HG02840 (cell line): ENCODE data around the gene LYSMD1.
"Not testable (repeated sequence)": the region's sequence is repeated elsewhere in the genome, so short reads cannot be mapped to it uniquely, and the experiment has no call there.

Experiments used
- ATAC-seq: cut with Tn5 transposase; IDR thresholded peaks from one replicate; pipeline ENCODE4 v1.9.1; 2021; ENCODE audit warnings: mild to moderate bottlenecking, moderate library complexity, moderate number of reproducible peaks; ENCODE audit not compliant: unreplicated experiment, low FRiP score

Gene LYSMD1, protein sequence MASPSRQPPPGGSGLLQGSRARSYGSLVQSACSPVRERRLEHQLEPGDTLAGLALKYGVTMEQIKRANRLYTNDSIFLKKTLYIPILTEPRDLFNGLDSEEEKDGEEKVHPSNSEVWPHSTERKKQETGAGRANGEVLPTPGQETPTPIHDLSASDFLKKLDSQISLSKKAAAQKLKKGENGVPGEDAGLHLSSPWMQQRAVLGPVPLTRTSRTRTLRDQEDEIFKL

DNA sequence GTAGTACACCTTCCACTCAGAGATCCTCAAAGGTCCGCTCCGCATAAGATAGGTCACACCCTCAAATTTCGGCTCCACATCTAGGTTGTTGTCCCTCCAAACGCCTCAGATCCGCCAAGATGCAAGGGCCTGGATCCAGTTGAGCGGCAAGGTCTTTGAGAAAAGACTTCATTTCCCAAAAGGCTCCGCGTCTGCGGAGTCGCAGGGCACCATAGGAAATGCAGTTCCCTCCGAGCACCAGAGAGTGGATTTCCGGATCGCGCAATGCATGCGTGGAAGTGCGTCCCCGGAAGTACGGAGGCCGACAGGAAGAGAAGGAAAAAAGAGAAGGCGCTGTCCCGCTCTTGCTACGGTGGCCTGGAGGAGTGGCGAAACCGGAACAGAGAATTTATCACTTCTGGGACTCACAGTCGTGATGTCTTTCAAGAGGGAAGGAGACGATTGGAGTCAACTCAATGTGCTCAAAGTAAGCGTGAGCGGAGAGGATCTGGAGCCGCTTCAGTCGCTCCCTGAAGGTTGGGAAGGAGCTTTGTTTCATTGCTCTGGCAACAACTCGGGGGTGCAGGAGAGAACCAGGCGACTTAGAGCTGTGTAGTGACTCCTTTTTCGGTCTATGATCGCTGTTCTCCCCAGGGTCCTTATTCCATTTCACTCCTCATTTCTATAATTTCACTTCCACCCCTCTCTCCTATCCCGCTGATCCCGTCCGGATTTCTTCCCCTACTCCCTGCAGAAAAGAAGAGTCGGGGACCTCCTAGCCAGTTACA is at the start of gene LYSMD1, which contains the start of gene SCNM1:
TSS of gene LYSMD1 (minus strand) at position 165 of the 767 bp plus-strand sequence. CDS start 644 bp downstream, outside the sequence.
TSS of gene SCNM1 (plus strand) at position 407 of the 767 bp plus-strand sequence. CDS start at position 416, 9 bp downstream.
- peak; percentile 86 for ATAC-seq

DNA sequence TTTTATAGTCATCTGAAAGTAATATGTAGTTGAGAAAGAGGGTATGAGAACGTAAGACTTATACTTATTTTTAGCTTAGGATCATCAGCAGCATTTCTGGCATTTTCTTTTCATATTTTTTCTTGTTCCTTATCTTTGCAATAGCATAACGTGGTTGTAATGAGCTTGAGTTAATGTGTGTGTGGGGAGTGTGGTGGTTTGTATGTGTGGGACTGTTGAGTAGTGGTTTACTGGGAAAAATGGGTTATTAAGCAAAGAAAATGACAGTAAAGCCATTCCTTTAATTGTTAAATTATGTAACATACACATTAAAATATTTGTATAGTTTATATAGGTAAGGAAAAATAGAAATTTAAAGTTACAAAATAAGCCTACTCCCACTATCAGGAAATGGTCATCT is 47.9 kb upstream of the LYSMD1 start:
- no peak for ATAC-seq

DNA sequence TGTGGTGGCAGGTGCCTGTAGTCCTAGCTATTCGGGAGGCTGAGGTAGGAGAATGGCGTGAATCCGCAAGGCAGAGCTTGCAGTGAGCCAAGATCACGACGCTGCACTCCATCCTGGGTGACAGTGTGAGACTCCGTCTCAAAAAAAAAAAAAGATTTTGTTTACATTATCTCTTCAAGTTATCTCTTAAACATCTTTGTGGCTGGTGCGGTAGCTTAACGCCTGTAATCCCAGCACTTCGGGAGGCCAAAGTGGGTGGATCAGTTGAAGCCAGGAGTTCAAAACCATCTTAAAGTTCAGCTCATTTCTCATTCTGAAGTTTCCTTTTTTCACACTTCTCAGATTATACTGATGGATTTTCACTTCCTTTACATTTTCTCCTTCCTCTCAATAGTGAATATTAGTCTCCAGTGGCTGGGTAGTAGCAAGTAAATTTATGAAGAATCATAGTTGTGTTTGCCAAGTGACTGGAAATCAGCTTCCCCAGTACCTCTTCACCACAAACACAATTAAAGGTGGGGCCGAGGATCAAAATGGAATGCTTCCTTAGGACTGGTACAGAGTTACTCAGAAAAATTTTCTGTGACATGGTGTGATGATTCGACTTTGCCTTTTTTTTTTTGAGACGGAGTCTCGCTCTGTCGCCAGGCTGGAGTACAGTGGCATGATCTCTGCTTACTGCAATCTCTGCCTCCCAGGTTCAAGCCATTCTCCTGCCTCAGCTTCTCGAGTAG is 46.4 kb upstream of the LYSMD1 start:
- no peak for ATAC-seq

DNA sequence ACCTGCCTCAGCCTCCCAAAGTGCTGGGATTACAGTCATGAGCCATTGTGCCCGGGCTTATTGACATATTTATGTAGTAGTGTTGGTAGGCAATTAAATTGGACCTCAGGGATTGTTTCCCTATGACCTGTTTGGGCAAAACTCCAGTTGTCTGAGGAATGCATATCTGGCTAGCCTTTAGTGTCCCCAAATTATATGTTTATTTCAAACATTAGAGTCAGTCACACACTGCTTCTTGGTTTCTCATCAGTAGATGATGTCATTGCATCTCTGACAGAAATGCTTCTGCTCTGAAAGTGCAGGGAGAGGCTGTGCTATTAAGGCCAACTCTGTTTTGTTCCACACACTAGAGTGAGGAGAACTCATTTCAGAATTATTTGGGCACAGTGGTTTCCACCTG is 45.1 kb upstream of the LYSMD1 start:
- ATAC-seq = no peak

DNA sequence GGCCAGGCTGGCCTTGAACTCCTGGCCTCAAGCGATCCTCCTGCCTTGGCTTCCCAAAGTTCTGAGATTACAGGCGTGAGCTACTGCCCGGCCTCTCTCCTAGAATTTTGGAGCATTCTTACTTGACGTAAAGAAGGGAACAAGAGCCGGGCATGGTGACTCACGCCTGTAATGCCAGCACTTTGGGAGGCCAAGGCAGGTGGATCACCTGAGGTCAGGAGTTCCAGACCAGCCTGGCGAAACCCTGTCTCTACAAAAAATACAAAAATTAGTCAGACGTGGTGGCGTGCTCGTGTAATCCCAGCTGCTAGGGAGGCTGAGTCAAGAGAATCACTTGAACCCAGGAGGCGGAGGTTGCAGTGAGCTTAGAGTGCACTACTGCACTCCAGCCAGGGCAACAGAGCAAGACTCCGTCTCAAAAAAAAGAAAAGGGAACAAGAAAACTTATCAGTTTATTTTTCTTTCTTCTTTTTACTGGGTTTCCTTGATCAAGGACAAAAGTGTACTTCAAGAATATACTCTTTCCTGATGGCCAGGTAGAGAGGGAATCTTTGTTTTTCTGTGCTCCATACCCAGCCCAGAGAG is 39.8 kb upstream of the LYSMD1 start:
- ATAC-seq = not testable (repeated sequence)

DNA sequence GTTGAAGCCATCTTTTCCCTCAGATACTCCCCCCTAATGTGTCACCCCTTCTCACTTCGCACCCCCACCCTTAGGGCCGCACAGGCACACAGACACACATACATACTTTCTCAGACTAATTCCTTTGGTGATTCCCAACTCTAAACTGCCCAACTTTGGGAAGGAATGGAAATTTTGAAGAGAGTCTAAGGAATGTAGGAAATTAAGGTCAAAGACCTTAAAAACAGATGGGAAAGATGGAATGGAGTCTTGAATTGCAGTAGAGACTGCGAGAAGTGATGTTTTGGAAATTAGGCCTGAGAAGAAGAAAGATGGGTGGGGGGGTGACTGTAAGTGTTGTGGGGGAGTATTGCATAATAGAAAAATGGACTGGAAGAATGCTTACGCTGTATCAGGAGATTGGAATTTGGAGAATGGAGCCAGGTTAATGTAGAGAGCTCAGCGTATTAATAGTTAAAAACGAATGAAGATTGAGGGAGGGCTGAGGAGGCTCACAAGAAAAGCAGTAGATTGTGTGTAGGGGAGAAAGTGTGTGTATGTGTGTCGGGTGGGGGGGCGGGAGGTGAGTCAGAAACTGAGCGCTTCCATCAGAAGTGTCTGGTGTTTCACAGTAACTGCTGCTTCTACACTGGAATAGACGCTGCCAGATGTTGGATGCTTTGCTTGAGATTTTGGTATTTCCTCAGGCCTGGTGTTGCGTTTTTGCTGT is 34.3 kb upstream of the LYSMD1 start:
- no peak for ATAC-seq

DNA sequence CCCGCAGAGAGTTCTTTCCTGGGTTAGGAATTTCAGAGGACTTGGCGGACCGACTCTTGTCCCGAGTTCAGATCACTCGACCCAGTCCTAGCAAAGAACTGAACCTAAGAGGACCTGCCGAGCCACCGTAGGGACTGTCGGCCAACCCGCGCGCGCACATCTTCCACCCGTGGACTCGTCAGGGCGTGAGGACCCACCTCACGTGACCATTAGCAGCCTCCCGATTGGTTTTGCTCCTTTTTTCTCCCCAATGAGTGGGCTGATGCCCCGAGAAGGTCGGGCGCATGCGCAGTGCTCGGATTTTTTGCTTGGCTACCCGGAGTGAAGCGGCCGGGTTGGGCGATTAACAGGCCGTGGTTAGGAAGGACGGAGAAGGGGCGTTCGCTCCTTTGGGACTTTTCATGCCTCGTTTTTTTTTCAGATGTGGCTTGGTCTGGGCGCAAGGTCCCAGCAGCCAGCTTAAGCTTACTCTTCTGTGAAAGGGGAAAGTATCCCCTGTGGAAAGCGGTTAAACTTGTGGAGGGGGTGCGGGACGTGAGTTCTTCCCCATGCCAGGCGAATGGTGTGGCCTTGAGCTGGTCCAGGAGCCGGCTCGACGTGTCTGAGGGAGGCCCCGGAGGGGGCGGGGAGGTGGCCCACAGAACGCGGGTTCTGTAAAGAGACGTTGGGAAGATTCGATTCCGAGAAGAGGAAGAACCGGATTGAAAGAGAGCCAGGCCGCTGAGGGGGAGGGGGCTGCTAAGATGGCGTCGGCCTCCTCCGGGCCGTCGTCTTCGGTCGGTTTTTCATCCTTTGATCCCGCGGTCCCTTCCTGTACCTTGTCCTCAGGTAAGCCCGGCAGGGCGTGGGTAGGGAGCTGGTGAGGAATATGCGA is 32.8 kb upstream of the LYSMD1 start, which contains the start of gene PIP5K1A:
TSS of gene PIP5K1A (plus strand) at position 299 of the 874 bp plus-strand sequence. CDS start at position 744, 445 bp downstream.
- peak; percentile 94 for ATAC-seq

DNA sequence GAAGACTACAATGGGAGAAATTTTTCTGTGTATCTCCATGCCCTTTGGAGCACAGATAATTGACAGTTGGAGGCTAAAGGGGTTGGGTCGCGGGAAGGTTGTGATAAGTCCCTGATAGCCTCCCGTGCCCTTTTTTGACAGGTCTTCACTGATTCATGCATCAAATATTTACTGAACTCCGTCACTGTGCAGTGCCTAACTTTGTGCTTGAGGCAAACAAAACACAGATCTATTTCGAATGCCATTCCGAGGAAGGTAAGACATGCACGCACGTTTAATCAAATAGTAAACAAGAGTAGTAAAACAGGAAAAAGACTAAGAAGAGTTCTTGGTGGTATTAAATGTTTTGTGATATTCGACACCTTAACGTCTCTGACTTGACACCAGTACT is 32.2 kb upstream of the LYSMD1 start:
- no peak for ATAC-seq

DNA sequence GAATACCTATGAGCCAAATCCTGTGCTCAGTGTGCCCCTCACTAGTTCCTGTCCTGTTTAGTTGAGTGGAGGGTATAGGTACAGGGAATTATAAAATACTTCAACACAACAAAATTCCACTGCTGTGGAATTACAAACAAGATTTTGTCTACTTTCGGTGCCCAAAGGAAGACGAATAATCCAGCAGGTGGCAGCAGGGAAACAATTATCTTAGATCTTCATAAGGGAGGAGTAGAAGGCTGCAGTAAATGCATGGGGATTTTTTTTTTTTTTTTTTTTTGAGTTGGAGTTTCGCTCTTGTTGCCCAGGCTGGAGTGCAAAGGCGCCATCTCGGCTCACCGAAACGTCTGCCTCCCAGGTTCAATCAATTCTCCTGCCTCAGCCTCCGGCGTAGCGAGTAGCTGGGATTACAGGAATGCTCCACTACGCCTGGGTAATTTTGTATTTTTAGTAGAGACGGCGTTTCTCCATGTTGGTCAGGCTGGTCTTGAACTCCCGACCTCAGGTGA is 30.6 kb upstream of the LYSMD1 start:
- ATAC-seq = no peak

DNA sequence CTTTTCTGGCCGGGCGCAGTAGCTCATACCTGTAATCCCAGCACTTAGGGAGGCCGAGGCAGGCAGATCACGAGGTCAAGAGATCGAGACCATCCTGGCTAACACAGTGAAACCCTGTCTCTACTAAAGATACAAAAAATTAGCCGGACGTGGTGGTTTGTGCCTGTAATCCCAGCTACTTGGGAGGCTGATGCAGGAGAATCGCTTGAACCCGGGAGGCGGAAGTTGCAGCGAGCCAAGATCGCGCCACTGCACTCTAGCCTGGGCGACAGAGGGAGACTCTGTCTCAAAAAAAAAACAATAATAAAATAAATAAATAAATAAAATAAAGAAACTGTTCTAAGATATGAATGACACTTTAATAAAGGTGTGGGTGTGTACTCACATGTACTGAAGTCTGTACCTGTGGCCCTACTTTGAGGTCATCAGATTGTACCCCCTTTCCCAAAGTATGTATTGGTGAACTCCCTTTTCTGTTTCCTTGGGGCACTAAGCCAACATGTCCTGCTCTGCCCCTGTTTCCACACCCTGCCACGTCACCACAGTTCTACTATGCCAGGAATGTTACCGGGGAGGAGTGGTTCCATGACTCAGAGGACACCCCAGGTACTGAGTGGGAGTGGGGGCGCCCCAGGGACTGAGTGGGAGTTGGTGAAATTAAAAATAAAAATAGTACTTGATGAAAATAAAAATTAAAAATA is 29.3 kb upstream of the LYSMD1 start:
- ATAC-seq = not testable (repeated sequence)

DNA sequence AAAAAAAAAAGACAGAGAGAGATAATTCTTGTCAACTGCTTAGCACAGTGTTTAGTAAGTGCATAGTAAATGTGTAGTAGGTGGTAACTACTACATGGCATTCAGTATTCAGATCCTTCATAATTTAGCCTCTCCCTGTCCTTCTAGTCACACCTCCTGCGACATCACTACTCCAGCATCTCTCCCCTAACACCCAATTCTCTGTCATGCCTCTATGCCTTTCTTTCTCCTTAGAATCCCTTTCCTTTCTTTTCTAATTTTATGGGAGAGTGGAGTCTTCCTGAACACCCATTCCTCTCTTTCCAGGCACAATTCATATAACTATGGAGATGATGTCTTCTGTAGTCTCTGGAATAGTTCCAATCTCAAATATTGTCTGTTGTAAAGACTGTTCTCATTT is 28.2 kb upstream of the LYSMD1 start:
- no peak for ATAC-seq

DNA sequence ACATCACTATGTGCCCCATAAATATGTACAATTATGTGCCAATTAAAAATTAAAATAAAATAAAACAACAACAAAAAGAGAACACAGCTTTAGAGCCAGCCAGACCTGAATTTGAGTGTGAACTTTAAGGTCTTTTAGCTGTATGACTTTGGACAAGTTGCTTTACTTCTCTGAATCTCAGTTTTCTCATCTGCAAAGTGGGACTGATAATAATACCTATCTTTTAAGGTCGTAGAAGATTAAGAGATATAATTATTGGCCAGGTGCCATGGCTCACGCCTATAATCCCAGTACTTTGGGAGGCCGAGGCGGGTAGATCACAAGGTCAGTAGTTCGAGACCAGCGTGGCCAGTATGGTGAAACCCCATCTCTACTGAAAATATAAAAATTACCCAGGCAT is 27.6 kb upstream of the LYSMD1 start:
- ATAC-seq = no peak

DNA sequence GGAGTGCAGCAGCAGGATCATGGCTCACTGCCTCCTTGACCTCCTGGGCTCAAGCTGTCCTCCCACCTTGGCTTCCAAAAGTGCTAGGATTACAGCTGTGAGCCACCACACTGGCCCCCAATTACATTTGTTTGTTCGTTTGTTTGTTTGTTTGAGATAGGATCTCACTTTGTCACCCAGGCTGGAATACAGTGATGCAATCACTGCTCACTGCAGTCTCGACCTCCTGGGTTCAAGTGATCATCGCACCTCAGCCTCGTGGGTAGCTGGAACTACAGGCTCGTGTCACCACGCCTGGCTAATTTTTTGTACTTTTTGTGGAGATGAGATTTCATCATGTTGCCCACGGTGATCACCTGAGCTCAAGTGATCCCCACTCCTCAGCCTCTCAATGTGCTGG is 26.3 kb upstream of the LYSMD1 start:
- no peak for ATAC-seq

DNA sequence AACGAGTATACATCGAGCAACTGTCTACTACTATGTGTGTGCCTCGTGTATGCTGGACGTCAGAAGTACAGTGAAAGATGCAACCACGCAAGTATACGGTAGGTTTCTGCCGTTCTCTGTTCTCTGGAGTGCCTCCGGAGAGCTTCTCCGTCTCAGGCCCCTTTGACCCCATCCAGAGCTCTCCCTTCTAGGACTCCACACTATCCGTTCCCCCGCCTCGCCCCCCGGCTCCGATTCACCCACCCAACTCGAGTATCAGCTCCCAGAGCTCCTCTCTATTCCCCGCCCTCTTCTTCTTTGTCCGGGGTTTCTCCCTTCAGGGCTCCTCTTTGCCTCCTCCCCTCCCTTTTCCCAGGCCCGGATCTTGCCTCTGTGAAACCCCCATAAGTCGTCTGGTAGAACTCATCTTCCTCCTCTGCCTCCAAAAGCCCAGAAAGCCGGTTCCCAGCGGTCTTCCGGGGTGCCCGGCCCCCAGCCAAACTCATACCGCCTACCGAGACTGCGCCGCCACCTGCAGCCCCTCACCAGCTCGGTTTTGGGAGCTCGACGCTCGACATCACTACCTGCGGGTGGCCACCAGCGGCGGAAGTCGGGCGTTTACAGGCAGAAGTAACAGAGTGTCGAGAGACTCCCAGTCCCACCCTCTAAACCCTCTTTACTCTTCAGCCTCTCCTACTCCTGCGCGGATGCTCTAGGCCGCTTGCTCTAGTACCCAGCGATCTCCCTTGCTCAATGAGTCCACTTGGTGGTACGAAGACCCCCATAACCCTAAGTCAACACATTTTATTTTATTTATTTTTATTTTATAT is 24.1 kb upstream of the LYSMD1 start, which contains the start of gene VPS72:
TSS of gene VPS72 (minus strand) at position 561 of the 809 bp plus-strand sequence. CDS start at position 485, 76 bp downstream.
- peak; percentile 71 for ATAC-seq

DNA sequence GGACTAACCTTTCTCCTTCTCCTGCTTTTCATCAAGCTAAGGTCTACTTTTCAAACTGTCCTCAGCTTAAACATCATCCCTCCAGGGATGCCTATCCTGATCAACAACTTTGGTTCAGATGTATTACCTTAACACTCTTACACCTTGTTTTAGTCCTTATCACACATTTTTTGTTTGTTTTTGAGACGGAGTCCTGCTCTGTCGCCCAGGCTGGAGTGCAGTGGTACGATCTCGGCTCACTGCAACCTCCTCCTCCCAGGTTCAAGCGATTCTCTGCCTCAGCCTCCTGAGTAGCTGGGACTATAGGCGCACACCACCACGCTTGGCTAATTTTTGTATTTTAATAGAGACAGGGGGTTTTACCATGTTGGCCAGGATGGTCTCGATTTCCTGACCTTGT is 23.0 kb upstream of the LYSMD1 start:
- not testable (repeated sequence) for ATAC-seq

DNA sequence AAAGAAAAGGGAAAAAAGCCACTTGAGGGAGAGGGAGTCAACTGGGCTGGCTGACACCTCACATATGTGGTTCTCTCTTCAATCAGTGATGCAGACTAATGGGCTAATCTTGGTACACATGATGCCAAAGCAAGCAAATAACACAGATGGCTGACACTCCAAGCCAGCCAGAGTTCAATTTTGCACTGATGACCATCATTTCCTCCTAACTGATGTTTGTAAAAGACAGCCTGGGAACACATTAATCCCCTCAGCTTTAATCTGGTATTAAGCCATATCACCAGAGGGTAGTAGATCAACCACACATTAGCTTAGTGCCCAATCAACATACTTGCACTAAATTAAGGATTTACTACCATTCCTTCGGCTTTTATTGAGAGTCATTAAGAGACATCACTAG is 21.5 kb upstream of the LYSMD1 start:
- no peak for ATAC-seq

DNA sequence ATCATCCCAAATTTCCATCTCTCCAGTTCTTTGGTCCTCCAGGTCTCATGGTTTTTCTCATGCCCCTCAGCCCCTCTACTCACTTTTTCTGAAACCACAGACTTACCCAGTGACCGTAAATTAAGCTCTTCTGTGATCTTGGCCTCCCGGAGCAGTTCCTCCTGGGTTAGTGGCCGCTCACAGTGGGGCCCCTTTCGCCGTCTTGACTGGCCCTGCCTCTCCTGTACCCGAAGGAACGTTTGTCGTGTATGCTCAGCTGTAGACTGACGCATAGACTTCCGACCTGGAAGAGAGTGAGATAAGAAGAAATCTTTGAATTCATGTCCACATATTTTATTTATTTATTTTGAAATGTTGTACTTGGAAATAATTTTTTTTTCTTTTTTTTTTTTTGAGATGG is 18.5 kb upstream of the LYSMD1 start:
- no peak for ATAC-seq
